SH-SY5Y (cell line): ENCODE data around the gene SEC24A.

Source experiments
- GATA2 ChIP-seq: IDR thresholded peaks from 2 replicates; pipeline ENCODE4 v1.6.1; 2011; ENCODE audit warnings: mild to moderate bottlenecking, low read depth, low read length
- GATA3 ChIP-seq: IDR thresholded peaks from 2 replicates; pipeline ENCODE4 v1.6.1; 2011; ENCODE audit warnings: low read depth, mild to moderate bottlenecking, low read length, moderate library complexity

GRCh38 chr5:134606726-134607125 is 41.9 kb upstream of the SEC24A start:
- TF ChIP-seq GATA3, result no peak
- TF ChIP-seq GATA2, result no peak
